HG03460 (cell line): ENCODE measurements around the gene TMEM9.
"Not testable (repeated sequence)": the region's sequence is repeated elsewhere in the genome, so short reads cannot be mapped to it uniquely, and the experiment has no call there.

ENCODE experiments used
- ATAC-seq: cut with Tn5 transposase; IDR thresholded peaks from one replicate; pipeline ENCODE4 v1.9.1; 2021; ENCODE audit not compliant: unreplicated experiment

Gene TMEM9

DNA sequence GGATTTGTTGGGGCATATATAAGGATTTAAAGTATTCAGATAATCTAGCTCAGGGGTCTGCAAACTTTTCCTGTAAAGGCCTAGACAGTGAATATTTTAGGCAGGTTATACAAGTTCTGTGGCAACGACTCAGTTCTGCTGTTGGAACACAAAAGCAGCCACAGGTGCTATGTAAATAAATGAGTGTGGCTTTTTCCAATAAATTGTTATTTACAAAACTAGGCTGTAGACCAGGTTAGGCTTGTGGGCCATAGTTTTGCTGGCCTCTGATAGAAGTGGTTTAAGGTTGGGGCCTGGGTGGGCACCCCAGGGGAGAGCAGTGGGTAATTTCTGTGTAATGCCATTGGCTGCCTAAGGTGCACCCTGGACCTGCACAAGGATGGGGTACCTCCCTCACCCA, 19.5 kb upstream of the TMEM9 start:
- no peak for ATAC-seq

DNA sequence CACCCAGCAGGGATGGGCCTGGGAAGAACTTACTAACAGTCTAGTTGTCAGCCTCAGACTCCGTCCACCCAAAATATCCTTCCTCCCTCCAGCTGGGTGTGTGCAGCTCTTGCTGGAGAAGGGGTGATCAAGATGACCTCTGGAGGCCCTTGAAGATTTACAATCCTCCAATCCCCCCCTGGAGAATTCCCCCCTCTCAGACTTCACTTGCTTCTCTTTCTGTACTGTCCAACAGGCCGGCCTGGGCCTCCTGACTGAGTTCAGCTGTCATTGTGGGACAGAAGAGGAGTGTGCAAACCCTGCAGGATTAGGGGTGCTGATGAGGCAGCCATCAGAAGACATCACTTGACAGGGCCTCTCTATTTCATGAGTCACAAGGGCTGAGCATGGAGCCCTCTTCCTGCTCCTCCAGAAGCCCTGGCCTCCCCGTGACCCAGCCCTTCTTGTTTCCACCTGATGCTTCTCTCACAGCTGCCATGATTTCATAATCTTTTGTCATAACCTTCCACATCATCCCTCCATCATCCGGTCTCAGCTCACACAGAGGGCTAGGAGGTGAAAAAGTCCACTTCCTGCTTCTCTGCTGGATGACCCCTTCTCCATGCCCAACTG, 18.8 kb upstream of the TMEM9 start:
- ATAC-seq, result no peak

DNA sequence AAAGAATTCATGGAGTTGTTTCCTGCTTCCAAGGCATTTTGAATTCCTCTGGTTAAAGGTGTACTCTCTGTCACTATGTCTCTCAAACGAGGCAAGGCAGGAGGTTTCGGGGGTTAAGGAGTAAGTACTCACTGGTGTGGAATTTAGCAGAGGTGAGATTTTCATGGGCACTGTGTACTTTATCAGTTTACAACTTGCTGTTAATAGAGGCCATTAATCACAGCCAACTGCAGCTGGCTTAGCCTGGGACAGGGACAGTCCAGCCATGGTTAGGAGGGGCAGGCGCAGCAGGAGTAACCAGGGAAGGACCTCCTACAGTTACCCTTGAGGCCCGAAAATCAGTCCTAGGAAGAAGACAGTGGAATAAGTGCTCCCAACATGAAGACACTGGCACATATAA, 18.1 kb upstream of the TMEM9 start:
- ATAC-seq, result no peak

DNA sequence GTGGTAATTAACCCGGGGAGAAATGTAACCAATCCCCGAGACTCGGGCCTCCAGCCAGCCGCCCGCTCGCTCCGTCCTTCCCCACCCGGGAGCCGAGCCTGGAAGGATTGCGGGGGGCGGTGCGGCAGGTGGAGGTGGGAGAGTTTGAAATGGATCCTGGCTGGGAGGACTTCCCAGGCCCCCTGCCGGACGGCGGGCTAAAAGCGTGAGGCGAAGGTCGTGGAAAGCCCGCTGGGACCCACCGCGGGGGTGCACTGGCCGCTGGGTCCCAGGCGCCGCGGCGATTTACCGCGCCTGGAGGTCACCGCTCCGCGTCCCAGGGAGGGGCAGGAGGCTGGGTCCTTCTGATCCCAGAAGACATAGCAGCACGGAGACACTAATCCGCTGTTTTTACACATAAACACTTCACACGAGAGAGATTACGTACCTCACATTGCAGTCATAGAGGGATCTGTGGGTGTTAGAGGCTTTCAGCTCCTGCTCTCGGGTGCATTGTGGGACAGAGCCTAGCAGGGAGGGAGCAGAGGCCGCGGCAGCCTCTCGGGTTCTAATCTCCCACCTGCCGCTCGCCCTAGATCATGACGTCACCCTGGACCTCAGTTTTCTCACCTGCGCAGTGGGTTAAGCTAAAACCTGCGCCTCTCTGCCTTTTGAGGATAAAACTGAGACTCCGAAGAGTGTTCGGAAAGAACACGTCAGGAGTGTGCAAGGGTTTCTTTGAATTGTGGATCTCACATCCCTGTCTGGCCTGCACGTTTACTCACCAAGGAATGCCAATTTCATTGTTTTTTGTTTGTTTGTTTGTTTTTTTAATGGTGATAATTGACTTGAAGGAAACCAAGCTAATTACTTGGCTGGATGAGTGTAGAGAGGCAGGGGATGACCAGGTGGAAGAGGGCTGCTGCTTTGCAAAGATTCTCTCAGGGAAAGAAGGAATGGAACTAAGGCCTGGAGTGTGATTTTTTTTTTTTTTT, 17.1 kb upstream of the TMEM9 start:
- ATAC-seq, result peak; percentile 34

DNA sequence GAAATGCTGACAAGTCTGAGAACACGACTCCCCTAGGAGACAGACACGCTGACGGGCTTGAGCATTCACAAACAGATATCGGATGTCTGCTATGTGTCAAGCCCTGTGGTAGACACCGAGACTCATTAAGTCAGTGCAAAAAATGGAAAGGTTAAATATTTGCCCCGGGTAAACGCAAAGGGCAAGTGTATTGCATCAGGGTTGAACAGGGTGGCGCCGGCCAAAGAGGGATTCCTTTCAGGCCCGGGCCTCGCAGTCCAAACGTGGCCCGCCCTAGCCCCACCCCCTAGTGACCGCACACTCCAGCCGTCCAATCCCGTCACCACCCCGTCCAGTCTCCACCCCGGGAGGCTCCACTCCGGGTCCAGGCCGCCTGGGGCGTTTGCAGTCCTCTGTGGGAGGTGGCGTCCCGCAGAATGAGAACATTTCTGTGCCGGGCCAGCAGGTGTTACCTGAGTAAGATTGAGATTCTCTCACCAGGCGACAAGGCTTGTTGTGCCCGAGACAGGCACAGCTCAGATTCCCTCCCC, 16.3 kb upstream of the TMEM9 start:
- ATAC-seq, result peak; percentile 94

DNA sequence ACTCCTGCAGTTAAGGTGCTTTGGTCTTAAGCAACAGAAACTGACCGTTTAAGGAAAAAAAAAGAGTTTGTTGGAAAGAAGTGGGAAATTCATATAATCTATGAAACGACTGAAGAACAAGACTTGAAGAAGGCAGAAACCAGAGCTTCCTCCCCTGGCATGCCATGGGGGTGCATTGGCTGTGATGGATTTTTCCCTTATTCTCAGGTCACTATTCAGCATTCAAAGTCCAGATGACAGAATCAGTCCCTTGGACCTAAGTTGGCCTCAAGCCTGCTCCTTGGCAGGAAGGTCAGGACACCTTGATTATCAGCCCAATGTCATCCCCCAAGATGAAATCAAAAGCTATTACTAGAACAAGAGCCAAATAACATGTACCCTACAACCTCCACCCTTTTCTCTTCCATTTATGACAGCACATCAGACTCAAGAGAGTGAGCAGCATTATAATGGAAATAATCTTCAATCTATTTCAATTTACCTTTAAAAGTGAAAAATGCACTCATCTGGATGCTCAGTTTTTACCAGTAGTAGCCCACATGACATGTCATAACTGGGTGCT, 15.8 kb upstream of the TMEM9 start:
- no peak for ATAC-seq

DNA sequence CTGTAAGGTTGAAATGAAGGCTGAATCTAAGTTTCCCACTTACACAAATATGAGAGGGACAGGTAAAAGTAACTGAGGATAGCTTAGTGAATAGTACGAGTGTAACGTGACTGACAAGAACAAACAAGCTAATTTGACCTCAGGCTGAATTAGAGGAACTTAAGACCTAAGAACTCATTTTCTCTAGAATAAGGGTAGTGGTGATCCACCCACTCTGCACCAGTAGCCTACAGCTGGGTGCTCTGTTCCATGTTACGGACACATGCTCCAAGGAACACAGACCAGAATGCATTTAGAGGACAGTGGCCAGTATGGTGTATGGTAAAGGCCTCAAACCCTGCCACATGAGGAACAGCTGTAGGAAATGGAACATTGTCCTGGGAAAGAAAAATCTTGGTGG, 14.9 kb upstream of the TMEM9 start:
- ATAC-seq, result no peak

DNA sequence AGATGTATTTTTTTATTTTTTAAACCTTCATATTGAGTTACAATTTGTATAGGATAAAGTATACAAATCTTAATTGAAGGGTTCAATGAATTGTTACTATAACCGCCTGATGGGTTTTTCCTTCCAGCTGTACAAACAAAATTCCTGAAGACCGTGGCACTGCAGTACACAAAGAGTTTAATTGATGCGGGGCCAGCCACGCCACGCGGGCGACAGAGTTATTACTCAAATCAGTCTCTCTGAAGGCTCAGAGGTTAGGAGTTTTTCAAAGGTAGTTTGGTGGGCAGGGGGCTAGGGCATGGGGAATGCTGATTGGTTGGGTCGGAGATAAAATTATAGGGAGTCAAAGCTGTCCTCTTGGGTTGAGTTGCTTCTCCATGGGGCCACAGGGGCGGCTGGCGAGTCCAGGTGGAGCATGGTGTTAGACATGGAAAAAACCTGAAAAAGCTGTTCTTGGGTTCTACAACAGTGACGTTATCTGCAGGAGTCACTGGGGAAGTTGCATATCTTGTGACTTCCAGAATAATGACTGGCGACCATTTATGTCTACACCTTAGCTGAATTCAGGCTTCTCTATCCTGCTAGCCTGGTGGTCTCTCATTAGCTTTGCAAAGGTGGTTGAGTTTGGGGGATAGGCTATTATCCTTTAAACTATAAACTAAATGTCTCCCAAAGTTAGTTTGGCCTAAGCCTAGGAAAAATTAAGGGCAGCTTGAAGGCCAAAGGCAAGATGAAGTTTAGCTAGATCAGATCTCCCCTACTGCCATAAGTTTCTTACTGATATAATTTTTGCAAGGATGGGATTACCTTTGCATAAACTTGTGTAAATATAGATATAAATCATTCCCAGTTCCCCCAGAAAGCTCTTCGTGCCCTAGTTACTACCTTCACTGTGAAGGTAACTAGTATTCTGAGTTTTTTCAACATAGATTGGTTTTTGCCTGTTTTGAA, 13.0 kb upstream of the TMEM9 start:
- no peak for ATAC-seq

DNA sequence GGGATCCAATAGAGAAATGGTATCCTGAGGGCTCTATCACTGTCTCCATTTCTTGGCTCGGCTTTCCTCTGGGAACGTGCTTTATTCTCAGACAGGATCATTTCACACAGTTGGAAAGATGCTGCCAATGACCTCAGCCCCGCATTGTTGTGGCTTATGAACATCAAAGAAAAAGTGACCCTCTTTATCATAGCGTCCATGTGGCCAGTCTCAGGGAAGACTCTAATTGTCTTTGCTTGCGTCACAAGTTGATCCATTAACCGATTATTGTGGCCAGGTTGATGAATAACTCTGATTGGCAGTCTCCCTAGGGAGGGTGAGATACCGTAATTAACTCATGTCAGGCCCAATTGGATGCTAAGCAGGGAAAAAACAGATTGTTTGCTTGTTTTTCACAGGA, 10.4 kb upstream of the TMEM9 start:
- ATAC-seq, result no peak

DNA sequence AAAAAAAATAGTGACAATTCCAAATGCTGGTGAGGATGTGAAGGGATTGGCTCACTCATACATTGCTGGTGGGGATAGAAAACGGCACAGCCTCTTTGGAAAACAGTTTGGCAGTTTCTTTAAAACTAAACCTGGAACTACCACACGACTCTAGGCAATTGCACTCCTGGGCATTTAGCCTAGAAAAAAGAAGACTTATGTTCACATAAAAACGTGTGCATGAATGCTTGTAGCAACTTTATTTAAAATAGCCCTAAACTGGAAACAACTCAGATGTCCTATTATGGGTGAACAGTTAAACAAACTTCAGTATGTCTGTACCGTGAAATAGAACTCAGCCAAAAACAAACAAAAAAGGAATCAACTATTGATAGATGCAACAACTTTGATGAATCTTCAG, 9.4 kb upstream of the TMEM9 start:
- no peak for ATAC-seq

DNA sequence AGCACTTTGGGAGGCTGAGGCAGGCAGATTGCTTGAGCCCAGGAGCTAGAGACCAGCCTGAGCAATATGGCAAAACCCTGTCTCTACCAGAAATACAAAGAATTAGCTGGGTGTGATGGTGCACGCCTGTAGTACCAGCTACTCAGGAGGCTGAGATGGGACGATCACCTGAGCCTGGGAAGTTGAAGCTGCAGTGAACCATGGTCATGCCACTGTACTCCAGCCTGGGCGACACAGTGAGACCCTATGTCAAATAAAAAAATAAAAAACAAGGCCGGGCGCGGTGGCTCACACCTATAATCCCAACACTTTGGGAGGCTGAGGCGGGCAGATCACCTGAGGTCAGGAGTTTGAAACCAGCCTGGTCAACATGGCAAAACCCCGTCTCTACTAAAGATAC, 8.8 kb upstream of the TMEM9 start:
- not testable (repeated sequence) for ATAC-seq

DNA sequence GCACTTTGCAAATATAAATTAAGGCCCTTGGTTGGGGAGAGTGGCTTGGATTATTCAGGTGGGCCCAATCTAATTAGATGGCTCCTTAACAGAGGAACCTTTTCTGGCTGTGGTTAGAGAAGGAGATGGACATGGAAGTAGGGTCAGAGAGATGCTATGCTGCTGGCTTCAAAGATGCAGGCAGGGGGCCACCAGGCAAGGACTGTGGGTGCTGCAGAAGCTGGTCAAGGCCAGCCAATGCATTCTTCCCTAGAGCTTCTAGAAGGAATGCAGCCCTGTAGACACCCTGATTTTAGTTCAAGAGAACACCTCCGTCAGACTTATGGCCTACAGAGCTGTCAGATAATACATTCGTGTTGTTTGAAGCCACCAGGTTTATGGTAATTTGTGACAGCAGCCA, 3.7 kb upstream of the TMEM9 start:
- ATAC-seq, result no peak

DNA sequence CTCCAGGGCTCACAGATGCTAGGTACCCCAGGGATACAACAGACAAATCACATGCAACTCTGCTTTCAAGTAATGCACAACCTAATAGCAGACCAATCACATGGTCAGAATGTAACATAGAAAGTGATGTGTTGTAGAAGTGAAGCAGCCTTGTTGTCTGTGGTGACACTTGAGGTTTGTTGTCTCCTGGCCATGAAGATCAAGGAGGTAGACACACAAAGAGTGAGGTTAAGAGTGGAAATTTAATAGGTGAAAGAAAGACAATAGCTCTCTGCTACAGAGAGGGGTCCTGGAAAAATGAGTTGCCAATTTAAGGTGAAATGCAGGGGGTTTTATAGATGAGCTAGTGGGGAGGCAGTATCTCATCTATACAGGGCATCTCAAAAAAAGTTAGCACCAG, 2.5 kb upstream of the TMEM9 start:
- no peak for ATAC-seq

DNA sequence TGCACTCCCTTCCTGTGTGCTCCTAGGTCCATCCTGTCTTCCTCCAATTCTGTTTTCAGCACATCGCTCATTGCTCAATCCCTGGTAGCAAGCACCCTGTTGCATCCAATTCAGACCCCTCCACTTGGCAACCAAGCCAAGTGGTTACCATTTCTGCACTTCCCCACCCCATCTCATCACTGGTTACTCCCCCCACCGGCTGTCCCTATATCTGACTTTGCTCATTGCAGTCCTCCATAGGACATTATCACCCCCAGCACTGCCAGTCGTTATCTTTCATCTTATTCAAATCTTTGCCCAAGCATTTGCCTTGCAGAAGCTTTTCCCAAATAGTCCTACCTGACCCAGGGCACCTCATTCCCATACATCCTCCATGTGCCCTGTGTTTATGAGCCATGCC, 2.1 kb upstream of the TMEM9 start:
- no peak for ATAC-seq

DNA sequence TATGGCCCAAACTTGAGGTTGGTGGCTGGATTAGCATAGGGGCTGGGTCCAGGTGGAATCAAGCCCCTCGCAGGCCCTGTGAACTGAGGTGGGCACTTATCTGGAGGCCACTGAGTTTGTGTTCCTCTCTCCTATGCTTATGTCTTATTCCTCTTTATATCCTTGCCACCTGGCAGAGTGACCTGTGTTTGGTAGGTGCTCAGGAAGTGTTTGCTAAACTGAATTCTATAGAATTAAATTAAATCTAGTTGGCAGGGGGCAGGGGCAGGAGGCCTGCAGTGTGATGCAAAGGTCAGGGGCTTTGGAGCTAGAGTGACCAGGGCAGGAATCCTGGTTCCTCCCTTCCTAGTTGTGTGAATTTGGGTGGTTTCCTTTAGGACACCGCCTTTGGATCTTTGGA, 1.1 kb upstream of the TMEM9 start:
- no peak for ATAC-seq

DNA sequence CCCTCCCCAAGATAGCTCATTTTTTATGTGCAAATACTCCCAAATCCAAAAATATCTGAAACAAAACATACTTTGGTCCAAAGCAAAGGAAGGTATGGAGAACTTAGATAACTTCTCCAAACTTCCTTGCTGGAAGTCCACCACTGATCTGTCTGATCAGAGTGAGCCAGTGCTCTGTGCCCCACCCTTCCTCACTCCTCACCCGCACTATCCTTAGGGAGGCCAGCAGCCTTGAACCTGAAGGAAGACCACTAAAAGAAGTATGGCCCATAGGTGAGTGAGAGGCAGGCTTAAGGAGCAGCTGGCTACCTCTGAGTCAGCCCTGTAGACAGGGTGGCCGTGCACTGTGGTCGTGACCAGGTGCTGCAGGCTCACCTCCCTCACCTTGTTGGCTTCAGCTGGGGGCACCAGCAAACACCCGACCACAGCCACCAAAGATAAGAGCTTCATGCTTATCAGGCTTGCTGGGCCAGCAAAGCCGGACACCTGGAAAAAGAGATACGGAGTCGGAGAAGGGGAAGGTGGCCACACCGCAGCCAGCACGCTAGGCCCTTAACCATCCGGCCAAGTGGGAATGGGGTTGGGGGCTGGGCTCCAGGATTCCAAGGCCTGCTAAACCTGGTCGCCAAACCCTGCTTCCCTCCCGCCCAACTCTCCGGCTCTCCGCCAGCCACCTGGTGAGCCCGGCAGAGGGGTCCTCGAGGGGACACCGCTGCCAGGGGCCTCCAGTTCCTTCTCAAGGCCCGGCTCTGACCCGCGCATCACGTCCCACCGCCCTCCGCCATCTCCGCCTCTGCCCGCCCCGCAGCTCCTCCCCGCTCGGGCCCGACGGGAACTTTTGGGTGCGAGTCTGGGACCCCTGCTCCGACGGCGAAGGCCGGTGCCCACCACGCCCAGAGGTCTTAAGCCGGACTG, 543 bp downstream of the TMEM9 start:
- peak; percentile 70 for ATAC-seq

DNA sequence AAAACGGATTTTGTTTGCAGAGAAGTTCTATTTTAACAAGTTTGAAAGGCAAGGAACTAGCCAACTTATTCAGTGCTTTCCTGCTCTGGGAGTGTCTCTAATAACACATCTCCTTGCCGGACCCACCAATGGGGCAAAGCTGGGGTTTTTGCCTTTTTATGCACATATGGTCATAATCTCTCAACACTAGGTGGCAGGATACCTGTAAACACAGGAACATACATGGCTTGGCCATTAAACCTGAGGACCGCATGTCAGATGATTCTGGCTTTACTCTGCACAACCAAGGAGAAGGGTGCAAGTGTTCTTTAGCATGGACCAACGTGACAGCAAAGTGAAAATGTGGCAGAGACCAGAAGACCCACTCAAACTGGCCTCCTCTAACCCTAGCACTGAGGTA, 4.9 kb downstream of the TMEM9 start:
- no peak for ATAC-seq

DNA sequence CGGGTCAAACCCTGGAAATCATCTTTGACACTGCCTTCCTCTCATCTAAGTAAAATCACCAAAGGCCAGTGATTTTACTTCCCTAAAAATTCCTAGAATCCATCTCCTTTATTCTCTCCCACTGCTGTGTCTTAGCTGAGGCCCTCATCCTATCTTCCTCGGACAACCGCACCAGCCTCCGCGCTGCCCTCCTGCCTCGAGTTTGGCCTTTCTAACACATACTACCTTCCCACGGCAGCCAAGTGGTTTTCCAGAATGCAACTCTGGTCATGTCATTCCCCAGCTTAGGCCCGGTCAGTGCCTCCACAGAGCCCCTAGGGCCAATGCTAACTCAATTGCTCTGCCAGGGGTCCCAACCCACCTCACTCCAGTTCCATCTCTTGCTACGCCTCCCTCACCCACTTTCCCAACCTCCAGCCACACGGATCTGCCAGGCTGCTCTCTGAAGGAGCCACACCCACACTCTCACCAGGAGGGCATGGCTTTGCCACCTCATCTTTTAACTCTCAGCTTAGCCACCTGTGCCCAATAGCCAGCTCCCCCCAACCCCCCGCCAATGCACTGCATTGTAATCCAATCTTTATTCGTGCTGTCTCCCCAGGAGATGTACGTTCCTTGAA, 6.8 kb downstream of the TMEM9 start:
- ATAC-seq, result no peak

DNA sequence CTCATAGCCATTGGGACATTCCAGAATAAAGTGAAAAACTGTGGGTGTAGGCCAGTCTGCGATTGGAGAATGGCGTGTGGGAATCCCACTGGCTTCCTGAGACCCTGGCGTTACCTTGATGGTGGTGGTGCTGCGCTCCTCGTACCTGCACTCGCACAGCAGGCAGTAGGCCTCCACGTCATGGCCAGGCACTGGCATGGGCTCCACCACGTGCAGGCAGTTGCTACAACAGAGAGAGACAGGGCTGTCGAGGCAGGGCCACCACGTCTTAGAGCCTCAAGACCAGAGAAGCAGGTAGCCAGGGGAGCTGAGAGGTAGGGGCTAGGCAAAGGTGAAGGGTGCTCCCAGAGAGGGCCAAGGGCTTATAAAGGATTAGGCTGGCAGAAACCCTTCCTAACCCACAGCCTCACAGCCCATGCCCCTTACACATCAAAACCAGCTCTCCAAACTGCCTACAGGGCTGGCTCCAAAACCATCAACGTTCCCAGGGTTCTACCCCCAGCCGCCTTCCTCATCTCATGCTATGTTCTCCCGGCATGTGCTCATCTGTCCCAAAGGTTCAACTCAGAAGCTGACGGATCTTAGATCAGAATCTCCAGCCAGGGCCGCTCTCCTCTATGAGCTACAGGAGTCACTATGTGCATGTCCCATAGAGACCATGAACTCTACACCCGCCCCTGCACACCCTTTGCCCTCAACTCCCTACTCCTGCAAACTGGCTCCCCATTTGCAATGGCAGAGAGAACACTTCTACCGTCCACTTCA, 7.5 kb downstream of the TMEM9 start:
- no peak for ATAC-seq
